Tibial artery (tissue), 4 donors: ENCODE results near the gene NCSTN.

Experiments used
- DNase-seq, 2 donors: peaks; one replicate each; pipeline ENCODE4 v3.0.0-alpha.2; 2019
- H3K27ac ChIP-seq, 2 donors: fragments of 200-600 bp; sonication (generic) in 1 of 2; 1 replicate in 1 of 2; 2 replicates in 1 of 2; pipeline ENCODE4 v1.5.1; 2018 to 2019; ENCODE audit warnings: mild to moderate bottlenecking in 1 of 2
- H3K27me3 ChIP-seq, 2 donors: fragments of 200-600 bp; sonication (generic) in 1 of 2; one replicate each; pipeline versions ENCODE4 v1.5.1 to v1.6.0; 2016 to 2019
- H3K36me3 ChIP-seq, 3 donors: fragments of 200-600 bp; sonication (generic) in 2 of 3; one replicate each; pipeline ENCODE4 v1.5.1; 2016 to 2019; ENCODE audit warnings: mild to moderate bottlenecking in 2 of 3
- H3K4me1 ChIP-seq, 4 donors: fragments of 200-600 bp; sonication (generic) in 2 of 4; 1 replicate in 3 of 4; 2 replicates in 1 of 4; pipeline ENCODE4 v1.5.1; 2016 to 2019
- H3K4me3 ChIP-seq, 2 donors: fragments of 200-600 bp; sonication (generic) in 1 of 2; 1 replicate in 1 of 2; 2 replicates in 1 of 2; pipeline ENCODE4 v1.5.1; 2018 to 2019; ENCODE audit warnings: mild to moderate bottlenecking in 2 of 2
- H3K9me3 ChIP-seq, 3 donors: fragments of 200-600 bp; sonication (generic) in 1 of 3; one replicate each; pipeline ENCODE4 v1.5.1; 2016 to 2019
- intact Hi-C: fragments of 100-400 bp; cut with DNase I; formaldehyde crosslinking; loops from one replicate; pipeline ENCODE4 v1.15.0; 2023; ENCODE audit warnings: low total_unique reads
- TF ChIP-seq, protein P1 (sequence below), 2 experiments: fragments of 200-600 bp in 1 of 2; fragments of 450-650 bp in 1 of 2; IDR thresholded peaks; one replicate each; pipeline ENCODE4 v1.5.1; 2017 to 2019; ENCODE audit warnings: antibody characterized with exemption in 2 of 2, mild to moderate bottlenecking in 1 of 2, moderate library complexity in 1 of 2

The NCSTN gene

DNA sequence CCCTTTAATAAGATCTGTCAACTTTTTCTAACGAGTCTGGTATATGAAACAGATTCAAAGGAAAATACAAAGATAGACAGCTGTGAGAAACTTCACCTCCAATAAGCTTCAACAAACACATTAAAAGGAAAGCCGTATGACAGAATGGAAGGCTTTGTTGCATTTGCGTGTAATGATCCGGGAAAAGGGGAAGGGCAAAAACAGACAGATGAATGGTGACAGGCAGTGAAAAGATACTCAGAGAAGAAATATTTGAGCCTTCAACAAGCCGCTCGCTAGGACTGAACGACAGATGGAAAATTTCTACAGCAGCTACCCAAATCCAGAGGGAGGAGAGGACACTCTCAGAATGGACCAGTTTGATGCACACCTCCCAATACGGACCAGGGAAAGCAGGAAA, 15.0 kb upstream of the NCSTN start:
- H3K27me3 ChIP-seq, result no peaks in the 10 kb centered on the region
- H3K4me3 ChIP-seq, result no peak overlapping the region
- no peaks in the 10 kb centered on the region for H3K9me3 ChIP-seq
- no peaks in the 10 kb centered on the region for H3K4me1 ChIP-seq
- no peak for DNase-seq
- TF ChIP-seq, protein P1, sequence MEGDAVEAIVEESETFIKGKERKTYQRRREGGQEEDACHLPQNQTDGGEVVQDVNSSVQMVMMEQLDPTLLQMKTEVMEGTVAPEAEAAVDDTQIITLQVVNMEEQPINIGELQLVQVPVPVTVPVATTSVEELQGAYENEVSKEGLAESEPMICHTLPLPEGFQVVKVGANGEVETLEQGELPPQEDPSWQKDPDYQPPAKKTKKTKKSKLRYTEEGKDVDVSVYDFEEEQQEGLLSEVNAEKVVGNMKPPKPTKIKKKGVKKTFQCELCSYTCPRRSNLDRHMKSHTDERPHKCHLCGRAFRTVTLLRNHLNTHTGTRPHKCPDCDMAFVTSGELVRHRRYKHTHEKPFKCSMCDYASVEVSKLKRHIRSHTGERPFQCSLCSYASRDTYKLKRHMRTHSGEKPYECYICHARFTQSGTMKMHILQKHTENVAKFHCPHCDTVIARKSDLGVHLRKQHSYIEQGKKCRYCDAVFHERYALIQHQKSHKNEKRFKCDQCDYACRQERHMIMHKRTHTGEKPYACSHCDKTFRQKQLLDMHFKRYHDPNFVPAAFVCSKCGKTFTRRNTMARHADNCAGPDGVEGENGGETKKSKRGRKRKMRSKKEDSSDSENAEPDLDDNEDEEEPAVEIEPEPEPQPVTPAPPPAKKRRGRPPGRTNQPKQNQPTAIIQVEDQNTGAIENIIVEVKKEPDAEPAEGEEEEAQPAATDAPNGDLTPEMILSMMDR (IDR thresholded peaks at IDR 0.05), result no peak
- intact Hi-C loops, result no loop called here
- no peak overlapping the region for H3K27ac ChIP-seq
- H3K36me3 ChIP-seq, result peaks cover 95 to 100% (median 99%) of the 10 kb centered on the region in 3 donors

DNA sequence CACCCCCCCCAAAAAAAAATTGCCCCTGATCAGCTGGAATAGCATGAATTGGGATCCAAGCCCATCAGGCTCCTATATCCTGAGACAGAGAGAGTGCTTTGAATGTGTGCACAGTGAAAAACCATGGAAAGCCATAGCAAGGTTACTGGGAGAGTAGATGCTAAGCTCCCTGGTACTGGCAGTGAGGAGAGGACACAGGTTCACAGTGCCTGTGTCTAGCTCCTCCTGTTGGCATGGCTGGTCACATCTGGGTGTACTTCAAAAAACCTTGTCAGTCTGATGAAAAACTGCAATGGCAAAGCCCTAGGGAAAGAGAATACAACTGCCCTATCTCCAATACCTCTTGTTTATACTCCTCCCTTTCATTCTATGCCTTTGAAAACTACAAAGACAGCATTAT, 13.1 kb upstream of the NCSTN start:
- Histone ChIP-seq H3K36me3 (peaks cover 96 to 100% (median 100%) of the 10 kb centered on the region in 3 donors), H3K4me1 (no peaks in the 10 kb centered on the region), H3K27me3 (no peaks in the 10 kb centered on the region), H3K9me3 (no peaks in the 10 kb centered on the region), H3K27ac (no peak overlapping the region), H3K4me3 (no peak overlapping the region)
- TF ChIP-seq, protein P1 (IDR thresholded peaks at IDR 0.05), result no peak
- no peak for DNase-seq
- intact Hi-C loops, result no loop called here

DNA sequence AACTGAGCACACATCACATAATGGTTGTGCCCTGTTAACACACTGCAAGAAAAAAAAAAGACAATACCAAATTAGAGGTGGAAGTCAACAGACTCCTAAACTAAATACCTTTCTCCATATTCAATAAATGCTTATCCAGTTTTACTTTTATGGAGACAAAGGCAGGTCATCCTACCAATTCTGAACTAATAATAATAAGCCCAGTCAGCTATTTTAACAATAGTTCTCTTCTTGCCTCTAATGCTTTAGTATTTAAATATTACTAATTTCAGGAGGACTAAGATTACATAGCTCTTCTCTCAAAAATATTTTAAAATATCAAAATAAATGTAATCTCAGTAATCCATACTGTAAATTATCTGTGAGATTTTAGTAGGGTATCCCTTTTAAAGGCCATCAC, 10.7 kb upstream of the NCSTN start:
- no peaks in the 10 kb centered on the region for H3K9me3 ChIP-seq
- DNase-seq, result no peak
- H3K36me3 ChIP-seq, result peaks cover 79 to 100% (median 91%) of the 10 kb centered on the region in 3 donors
- no peaks in the 10 kb centered on the region for H3K27me3 ChIP-seq
- no peaks in the 10 kb centered on the region for H3K4me1 ChIP-seq
- H3K27ac ChIP-seq, result no peak overlapping the region
- intact Hi-C loops, result no loop called here
- TF ChIP-seq, protein P1 (IDR thresholded peaks at IDR 0.05), result no peak
- H3K4me3 ChIP-seq, result no peak overlapping the region

DNA sequence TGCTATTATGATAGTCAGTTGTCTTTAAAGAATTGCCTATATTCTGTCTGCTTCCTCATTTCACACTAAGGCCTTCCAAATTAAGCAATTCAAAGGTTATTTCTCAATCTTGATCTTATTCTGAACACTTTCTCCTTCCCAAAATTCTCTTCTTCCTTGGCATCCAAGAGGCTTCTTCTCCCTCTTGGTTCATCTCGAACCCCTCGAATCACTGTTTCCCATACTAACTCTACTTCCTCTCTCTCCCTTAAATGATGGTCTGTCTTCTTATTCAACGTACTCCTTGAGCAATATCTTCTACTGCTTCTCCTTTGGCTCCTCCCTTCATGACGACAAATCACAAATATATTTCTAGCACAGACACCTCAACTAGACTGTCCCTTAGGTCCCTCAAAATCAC, 4.6 kb upstream of the NCSTN start:
- peaks cover 0 to 22% (median 15%) of the 10 kb centered on the region in 4 donors for H3K4me1 ChIP-seq
- TF ChIP-seq, protein P1 (IDR thresholded peaks at IDR 0.05), result no peak
- H3K4me3 ChIP-seq, result no peak overlapping the region
- intact Hi-C loops, result no loop called here
- no peak for DNase-seq
- H3K27me3 ChIP-seq, result no peaks in the 10 kb centered on the region
- no peaks in the 10 kb centered on the region for H3K9me3 ChIP-seq
- no peak overlapping the region for H3K27ac ChIP-seq
- H3K36me3 ChIP-seq, result peaks cover 44 to 67% (median 53%) of the 10 kb centered on the region in 3 donors

DNA sequence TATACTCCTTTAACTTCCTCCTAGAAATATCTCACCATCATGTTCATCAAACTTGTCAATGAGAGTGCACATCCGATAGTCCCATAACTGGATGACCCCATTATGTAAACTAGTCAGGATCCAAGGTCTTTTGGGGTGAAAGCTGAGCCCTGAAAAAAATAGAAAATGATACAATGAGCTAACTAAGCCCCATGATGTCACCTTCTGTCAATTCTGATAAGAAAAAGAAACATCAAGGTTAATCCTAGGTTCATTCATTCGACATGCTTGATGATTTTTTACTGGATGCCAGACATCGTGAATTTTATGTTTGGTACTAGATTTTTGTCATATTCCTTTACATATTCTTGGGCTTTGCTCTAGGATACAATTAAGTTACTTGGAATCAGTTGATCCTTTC, 3.0 kb upstream of the NCSTN start:
- Histone ChIP-seq H3K27ac (no peak overlapping the region), H3K9me3 (no peaks in the 10 kb centered on the region), H3K36me3 (peaks cover 29 to 51% (median 38%) of the 10 kb centered on the region in 3 donors), H3K4me3 (no peak overlapping the region), H3K4me1 (peaks cover 0 to 32% (median 23%) of the 10 kb centered on the region in 4 donors), H3K27me3 (no peaks in the 10 kb centered on the region)
- TF ChIP-seq, protein P1 (IDR thresholded peaks at IDR 0.05), result no peak
- intact Hi-C loops, result no loop called here
- DNase-seq, result no peak

DNA sequence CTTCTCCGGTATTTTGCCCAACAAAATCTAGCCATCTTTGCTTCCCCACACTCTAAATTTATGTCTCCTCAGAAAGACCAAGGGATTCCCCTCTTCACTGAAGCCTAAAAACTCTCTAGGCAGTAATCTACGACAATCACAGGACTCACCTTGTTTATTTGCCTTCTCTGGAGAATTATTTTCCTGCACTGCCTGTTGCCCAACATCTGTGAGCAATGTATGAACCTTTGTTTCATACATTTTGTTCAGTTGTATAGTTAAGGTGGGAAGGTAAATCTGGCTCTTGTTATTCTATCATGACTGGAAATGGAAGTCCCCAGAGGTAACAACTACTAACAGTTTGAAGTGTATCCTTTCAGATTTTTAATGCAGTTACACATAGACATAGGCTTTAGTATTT, 2.3 kb upstream of the NCSTN start:
- intact Hi-C loops, result no loop called here
- Histone ChIP-seq H3K4me3 (no peak overlapping the region), H3K27me3 (no peaks in the 10 kb centered on the region), H3K36me3 (peaks cover 23 to 44% (median 36%) of the 10 kb centered on the region in 3 donors), H3K9me3 (no peaks in the 10 kb centered on the region), H3K27ac (no peak overlapping the region), H3K4me1 (peaks cover 0 to 33% (median 23%) of the 10 kb centered on the region in 4 donors)
- TF ChIP-seq, protein P1 (IDR thresholded peaks at IDR 0.05), result no peak
- DNase-seq, result no peak
